Fibroblast of skin of right biceps (primary cell): ENCODE data around the gene PPFIA1.
"Not testable (repeated sequence)": the region's sequence is repeated elsewhere in the genome, so short reads cannot be mapped to it uniquely, and the experiment has no call there.

ENCODE experiments used
- DNase-seq: peaks from one replicate; pipeline ENCODE4 v3.0.0-alpha.2; 2013

PPFIA1 gene

DNA sequence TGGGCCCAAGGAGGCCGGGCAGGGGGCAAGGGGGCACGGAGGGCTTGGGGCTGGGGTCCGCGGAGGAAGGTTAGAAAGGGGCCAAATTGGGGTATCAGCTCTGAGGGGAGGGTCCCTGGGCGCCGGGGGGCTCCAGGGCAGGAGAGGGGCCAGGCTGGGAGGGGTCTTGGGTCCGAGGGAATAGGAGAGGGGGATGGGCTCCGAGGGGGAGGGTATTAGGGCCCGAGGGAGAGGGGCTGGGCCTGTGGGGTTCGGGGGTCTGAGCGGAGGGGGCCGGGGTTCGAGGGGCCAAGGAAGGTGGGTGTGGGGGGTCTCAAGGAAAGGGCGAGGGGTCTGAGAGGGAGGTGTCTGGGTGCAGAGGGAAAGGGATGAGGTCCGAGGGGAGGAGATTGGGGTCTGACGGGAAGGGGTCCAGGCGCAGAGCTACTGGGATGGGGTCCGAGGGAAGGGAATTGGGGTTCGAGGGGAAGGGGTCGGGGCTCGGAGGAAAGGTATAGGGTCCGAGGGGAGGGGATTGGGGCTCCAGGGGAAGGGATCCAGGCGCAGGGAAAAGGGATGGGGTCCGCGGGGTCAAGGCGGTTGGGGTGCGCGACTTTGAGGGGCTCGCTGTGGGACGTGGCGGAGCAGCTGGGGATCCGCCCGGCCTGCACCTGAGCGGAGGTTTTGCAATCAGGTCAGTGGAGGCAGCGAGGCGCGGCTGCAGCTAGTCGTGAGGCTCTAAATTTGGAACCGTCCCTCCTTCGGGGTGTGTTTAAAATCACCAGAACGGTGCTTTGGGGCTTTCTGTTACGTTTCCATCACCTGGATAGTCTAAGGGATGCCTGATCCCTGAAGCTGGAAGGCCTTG is 128.6 kb downstream of the PPFIA1 start:
- DNase-seq, result no peak

DNA sequence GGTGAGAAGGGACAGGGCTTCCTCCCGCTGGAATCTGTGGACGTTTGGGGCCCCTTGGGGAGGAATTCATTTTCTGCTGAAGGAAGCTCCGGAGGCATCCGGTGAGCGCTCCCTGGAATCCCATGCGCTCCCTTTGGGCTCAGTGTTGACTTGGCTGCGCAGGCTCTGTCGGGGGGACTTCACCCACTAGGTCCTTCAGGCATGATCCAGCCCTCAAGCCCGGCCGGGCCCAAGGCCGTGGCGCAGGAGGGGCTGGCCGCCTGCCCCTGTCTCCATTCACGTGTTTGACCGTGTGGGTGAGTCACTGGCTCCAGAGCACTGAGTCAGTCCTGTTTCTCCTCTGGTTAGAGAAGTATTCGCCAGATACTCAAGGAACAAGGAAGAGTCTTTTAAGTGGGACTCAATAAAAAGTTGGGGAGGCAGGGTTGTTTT is 129.2 kb downstream of the PPFIA1 start:
- peak; percentile 95 for DNase-seq

DNA sequence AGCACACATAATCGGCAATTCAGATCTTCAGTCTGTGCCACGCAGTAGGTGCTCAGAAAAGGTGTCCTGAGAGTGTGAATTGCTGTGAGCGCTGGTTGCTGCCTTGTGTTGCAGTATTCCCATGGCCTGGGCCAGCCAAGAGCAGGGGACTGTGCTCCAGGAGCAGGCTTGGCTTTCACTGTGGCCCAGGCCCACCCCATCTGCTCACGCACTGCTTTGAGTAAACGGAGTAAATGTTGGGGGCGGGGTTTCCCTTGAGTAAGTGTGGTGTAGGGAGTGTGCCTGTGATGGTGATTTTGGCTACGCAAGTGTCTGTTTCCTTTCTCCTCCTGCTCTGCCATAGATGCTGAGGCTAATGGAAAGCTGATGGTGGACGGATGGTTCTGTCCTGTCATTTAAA is 130.2 kb downstream of the PPFIA1 start:
- DNase-seq, result no peak

DNA sequence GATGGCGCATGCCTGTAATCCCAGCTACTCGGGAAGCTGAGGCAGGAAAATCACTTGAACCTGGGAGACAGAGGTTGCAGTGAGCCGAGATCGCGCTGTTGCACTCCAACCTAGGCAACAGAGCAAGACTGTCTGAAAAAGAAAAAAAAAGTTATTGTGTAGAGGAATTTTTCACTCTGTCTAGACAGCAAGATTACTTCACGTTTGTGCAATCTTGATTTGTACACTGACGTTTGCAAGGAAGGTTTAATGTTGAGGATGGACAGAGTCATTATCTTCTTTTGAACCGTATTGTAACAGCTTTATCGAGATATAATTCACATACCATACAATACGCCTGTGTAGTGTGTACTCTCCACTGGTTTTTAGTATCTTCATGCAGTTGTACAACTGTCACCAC is 131.5 kb downstream of the PPFIA1 start:
- DNase-seq, result no peak

DNA sequence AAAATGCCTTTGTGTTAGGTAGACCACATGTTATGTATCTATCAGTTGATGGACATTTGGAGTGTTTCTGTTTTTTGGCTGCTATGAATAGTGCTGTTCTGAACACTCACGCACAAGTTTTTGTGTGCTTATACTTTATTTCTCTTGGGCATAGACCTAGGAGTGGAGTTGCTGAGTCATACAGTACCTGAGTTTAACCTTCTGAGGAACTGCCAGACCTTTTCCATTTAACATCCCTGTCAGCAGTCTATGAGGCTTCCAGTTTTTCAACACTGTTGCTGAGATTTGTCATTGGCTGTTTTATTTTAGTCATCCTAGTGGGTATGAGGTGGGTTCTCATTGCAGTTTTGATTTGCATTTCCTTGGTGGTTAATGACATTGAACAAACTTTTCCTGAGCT is 132.2 kb downstream of the PPFIA1 start:
- DNase-seq, result no peak

DNA sequence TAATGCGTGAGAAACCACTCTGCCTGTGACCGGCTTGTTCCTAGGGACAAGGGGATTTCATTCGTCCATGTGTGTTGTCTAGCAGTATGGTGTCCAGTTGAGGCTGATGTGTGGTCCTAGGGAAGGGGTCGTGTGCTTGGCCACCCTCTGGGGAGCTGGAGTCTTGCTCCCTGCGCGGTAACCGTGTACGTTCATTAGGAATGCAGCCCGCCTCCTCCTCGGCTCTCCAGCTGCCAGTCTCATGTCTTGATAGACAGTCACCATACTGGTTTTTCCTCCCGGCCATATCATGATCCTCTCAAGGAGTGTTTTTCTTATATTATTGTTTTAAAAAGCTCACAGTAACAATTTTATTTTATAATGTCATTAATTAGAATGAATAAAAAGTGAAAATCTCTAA is 133.8 kb downstream of the PPFIA1 start:
- DNase-seq, result no peak

DNA sequence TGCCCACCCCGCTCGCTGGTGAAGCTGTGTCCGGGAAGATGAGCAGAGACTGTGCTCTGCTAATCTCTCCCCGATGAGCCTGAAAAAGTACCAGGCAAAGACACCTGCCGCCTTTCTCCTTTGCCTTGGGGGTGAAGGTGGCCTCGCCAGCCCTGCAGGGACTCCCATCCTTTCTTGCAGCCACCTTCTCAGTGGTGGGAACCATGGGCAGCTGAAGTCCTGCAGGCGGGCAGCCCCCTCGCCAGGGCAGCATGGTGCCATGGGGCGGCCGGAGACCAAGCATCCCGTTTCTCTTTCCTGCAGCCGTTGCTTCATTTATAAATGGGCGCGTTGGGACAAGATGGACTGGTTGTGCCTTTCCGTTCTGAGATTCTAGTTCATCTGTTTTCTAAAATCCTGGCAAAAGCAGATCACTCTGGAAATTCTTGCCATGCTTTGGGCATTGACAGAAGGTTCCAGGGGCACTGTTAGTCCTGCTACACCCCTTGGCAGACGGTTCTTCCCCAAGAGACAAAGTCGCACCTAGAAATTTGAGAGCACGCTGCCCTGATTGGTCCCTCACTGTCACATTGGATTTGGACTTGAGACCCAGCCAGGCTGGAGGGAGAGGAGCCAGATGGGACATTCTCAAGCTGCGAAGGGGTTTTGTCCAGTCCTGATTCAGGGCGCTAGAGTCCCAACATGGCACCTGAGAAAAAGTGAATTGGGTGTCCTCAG is 135.3 kb downstream of the PPFIA1 start:
- DNase-seq, result no peak

DNA sequence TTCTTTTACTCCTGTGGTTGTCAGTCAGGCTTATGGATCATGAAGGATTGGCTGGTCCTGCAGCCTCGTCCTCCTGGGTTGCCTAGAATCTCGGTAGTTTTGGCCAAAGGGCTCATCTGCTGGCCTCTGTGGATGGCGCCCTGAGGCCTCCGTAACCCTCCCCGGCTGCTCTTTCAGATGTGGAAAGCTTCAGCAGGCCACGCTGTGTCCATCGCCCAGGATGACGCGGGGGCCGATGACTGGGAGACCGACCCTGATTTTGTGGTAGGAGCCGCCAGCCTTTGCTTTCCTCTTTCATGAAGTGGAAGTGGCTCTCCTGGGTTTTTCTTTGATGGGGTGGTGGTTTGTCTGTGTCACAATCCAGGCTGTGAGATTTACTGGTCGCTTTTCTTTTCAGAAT is 136.6 kb downstream of the PPFIA1 start:
- DNase-seq, result no peak

DNA sequence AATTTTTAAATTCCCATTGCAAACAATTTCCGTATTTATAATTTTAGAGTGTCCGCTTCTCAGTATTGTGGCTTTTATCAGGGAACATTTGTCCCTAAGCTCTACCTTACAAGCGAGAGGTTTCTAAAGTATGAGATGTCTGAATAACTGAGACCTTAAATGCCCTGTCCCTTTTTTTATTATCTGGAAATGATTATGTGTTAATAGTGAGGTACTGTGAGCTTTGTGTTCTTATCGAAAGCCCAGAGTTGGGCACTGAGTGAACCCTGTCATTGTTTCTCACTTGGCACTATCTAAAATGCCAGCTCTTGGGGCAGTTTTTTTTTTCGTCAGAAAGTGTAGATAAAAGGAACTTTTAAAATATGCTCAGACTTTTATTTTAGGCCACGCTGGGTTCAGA is 137.3 kb downstream of the PPFIA1 start:
- no peak for DNase-seq

DNA sequence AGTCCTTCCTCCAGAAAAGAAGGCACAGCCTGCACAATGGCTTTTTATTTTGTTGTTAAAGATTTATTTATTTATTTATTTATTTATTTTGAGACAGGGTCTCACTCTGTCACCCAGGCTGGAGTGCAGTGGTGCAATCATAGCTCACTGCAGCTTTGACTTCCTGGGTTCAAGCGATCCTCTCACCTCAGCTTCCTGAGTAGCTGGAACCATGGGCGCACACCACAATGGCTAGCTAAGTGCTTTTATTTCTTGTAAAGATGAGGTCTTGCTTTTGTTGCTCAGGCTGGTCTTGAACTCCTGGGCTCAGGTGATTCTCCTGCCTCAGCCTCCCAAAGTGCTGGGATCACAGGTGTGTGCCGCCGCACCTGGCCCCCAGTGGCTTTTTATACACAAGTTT is 137.8 kb downstream of the PPFIA1 start:
- DNase-seq, result not testable (repeated sequence)

DNA sequence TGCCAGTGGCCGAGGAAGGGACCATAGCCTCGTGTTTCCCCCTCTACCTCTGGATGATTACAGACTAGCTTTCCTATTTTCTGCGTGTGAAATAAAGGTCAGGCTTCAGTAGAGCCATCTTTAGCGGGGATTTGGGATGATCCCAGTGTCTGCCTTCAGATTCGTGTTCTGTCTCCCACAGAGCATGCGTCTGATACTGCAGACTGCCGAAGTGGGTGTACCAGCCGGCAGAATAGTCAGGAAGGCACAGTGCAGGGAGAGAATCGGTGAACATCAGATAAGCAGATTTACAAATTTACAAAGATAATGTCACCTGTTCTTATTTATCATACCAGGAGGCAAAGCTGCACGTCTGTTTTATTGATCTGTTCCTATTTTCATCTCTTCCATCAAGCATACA is 138.9 kb downstream of the PPFIA1 start:
- DNase-seq, result no peak

DNA sequence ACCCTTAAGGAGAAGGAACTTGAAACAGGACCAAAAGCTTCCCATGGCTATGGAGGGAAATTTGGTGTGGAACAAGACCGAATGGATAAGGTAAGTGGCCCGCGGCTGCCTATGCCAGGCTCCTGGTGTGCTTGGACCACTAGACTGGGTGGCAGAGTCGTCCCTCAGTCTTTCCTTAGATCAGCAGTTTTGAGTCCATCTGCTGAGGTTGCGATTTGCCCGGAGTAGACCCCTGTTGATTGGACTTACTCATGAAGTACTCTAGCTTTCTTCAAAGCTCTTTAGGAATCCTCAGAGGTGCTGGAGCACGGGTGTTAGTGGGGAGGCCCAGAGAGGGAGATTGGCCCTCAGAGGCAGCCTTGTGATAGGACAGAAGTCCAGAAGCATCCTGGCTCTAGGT is 139.4 kb downstream of the PPFIA1 start:
- DNase-seq, result no peak

DNA sequence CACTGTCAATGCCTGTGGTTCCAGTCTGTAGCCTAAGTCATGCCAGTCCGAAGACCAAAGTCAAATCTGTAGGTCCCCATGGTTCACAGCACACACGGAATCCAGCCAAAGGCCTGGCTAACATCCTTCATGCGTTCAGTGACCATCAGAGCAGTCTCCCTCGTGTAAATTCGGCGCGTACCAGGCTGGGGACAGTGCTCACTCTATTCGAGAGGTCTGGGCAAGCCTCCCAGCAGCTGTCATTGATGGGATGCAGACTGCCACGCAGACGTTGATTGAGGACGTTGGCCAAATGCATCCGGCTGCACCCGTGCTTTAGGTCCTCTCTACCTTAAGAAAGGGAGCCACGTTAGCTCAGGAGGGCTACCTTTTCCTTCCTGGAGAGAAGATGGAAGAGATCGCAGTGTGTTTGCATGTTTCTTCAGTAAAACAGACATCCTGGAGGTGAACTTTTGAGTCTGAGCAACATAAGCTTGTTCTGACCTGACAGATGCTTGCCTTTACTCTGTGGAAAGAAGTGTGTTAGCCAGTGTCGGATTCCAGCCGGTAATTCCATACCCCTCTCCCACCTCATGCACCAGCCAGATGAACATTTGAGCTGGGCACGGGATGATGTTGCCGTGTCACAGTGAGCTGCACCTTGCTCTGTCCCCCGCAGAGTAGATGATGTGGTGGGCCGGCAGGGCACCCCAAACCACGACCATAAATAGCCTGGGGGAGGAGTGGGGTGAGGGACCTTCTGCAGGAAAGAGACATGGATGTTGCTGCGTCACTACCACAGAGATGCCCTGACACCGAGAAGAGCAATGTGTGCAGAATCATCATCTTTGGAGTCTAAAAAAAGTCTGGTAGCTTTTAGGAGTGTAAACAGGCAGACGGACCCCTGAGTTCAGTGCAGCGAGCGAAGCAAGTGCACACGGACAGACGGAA is 140.1 kb downstream of the PPFIA1 start:
- DNase-seq, result no peak

DNA sequence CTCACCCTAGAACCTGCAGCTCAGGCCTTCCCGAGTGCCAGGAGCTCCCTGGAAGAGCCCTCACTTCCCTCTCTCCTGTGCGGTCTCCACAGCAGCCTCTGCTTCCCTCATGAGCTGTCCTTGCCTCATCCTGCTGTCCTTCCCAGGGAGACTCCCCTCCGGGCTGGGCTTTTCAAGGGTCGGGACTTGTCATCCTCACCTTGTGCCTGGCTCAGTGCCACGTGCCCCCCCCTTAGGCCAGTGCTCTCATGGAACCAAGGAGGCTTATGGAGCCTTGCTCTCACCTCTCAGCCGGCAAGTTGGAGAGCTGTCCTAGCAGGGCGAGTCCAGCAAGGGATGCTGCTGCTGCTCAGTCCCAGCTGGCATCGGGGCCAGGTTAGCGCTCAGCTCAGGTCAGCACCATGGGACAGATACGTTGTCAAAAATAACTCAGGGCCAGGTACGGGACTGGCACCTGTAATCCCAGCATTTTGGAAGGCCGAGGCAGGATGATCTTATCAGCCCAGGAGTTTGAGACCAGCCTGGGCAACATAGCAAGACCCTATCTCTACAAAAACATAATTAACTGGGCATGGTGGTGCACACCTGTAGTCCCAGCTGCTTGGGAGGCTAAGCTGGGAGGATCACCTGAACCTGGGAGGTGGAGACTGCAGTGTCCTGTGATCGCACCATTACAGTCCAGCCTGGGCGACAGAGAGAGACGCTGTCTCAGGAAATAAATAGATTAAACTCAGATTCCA is 141.4 kb downstream of the PPFIA1 start:
- DNase-seq, result no peak

DNA sequence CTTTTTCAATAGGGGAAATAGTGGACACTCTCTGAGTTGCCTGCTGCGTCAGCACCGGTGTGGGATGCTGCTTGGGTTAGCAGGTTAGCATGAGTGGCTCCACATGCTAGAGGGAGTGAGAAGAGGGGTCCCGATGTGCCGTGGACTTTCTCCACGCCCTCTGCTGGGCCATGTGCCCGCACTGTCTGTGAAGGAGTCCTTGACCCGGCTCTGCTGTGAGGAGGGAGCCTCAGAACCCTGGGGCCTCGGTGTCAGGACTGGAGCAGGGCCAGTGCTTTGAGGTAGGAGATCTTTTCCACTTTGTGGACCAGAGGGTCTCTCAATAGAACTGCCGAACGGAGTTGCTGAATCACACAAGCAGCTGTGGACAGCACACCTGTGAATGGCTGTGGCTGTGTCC is 142.7 kb downstream of the PPFIA1 start:
- DNase-seq, result no peak

DNA sequence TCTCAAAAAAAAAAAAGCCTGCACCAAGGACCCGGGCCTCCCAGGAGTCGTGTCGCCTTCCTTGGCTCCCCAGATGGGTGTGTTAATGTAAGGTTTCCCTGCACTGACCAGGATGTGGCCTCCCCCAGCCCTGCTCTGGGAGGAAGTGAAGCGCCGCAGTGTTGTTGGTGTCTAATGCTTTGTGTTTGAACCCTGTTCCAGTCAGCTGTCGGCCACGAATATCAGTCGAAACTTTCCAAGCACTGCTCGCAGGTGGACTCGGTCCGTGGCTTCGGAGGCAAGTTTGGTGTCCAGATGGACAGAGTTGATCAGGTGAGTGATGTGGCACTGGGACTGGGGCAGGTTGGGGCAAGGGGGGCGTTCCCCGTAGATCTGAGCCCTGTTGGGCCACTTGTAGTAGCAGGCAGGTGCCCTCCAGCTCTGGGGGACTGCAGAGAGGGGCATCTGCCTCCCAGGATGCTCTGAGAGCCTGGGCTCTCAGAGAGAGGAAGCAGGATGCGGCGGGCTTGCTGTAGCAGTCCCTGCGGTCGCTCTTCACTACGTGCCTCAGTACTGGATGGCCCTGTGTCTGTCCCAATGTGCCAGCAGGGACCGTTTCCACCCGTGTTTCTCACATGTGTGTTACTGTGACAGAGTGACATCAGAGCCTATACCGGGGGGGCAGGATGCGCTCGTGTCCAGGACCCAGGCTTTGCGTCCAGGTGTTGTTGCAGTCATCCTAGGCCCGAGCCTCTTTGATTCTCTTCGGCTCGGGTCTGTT is 144.0 kb downstream of the PPFIA1 start:
- DNase-seq, result no peak

DNA sequence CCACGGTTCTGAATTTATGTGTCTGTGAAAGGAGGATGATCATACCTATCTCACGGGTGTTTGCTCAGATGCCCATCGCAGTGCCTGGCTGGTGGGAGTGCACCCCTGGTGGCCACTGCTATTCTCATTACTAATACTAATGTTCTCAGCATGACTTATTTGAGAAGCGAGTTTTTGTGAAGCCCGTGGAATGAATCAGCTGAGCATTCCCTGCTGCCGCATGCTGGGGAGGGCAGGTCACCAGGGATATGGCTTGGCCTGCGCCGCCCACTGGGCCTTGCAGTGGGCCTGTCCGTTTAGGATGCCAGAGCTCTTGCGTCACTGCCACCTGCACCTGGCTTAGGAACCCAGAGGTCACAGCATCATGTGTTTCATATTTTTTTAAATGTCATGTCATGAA is 144.7 kb downstream of the PPFIA1 start:
- DNase-seq, result peak; percentile 82

DNA sequence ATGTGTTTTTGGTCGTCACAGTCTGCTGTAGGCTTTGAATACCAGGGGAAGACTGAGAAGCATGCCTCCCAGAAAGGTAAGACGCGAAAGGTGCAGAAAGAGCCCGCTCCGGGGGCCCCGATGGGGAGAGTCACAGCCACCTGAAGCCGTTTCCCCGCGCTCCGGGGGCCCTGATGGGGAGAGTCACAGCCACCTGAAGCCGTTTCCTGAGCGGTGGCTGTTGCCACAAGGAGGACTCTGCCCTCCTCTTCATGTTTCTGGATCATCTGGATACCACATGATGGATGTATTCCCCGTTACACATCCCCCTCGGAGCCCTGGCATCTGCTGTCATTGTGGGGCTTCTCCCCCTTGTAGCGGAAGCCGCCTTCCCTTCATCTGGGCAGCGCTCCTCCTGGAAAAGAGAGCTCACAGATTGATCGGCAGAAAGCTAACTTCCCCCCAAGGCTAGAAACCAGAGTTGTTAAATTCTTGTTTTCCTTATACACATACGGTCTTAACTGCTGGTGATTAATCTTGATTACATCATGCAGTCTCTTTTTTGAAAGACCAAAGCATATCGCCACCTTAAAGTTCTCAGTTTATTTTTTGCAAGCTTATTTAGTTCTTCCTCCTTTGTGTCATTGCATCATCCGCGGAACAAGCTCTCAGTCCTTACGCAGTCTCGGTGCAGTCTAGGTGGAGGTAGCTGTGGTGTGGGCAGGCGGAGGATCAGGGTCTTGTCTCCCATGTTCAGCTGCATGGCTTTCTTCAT is 145.3 kb downstream of the PPFIA1 start:
- DNase-seq, result peak; percentile 68

DNA sequence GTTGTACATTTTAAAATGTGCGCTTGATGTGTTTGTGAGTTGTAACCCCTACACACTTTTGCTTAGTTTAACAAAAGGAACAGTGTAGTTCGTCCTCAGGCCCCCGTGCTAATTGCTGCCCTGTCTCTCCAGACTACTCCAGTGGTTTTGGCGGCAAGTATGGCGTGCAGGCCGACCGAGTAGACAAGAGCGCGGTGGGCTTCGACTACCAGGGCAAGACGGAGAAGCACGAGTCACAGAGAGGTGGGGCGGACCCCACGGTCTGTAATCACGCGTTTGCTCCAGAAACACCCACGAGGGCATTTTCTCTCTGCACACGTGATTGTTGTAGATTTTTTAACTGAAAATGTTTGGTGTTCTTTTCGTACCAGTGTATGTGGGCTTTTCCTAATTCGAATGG is 146.4 kb downstream of the PPFIA1 start:
- no peak for DNase-seq

DNA sequence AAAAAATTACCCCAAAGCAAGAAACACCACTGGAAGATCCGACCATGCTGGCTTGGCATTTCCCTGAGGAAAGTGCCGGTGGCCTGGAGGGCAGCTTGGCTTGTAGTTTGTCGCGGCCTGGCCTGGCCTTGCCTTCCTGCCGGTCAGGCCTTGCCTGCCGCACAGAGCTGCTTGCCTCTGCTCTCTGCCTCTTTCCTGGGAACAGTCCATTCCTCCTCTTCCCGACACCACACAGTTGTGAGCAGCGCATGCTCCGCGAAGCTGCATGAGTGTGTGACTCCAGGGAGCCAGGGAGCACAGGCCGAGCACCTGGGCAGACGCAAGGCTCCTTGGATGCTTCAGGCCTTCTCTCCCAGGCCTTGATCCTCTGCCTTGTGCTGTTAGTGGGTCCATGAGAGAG is 147.6 kb downstream of the PPFIA1 start:
- no peak for DNase-seq
